ENCODE measurements around the gene POLD3.

The POLD3 gene

GRCh38 chr11:74566146-74566960 lies 26.0 kb upstream of the POLD3 start:
- TF ChIP-seq EZH2phosphoT487 (IDR thresholded peaks at IDR 0.05; ENCODE audit: low read depth) (no peak), CTCF (IDR thresholded peaks at IDR 0.05; ENCODE audit: low read depth, low read length) (no peak)
- 0 out of 2 replicates have a peak, but pooled peaks cover 1% of the 10 kb centered on the region for H3K9me3 ChIP-seq (ENCODE audit: insufficient read depth, low read length)
- no peaks in the 10 kb centered on the region for H4K20me1 ChIP-seq (ENCODE audit: insufficient read depth, low read length)
- peak overlapping the region; percentile 23; the same call in 1 of the 2 replicates for H3K27ac ChIP-seq (ENCODE audit: low read length)
- H3K4me3 ChIP-seq (ENCODE audit: low read length) = no peak overlapping the region
- no peaks in the 10 kb centered on the region for H3K79me2 ChIP-seq (ENCODE audit: low read length)
- H3K4me2 ChIP-seq (ENCODE audit: low read length) = peak overlapping the region; percentile 48
- peaks cover 28% of the 10 kb centered on the region for H3K4me1 ChIP-seq (ENCODE audit: low read length)
- H3K27me3 ChIP-seq (ENCODE audit: low read depth, low read length) = no peaks in the 10 kb centered on the region
- H3K36me3 ChIP-seq (replicated peaks; ENCODE audit: low read depth, low read length) = no peaks in the 10 kb centered on the region
- peak overlapping the region; percentile 3; the same call in 1 of the 2 replicates for H2AFZ ChIP-seq (ENCODE audit: low read depth, low read length)
- no peak overlapping the region for H3K9ac ChIP-seq (ENCODE audit: low read length)

GRCh38 chr11:74568028-74568427 lies 24.4 kb upstream of the POLD3 start:
- Histone ChIP-seq H3K4me2 (ENCODE audit: low read length) (peak overlapping the region; percentile 6; the same call in 1 of the 2 replicates), H3K4me1 (ENCODE audit: low read length) (peaks cover 28% of the 10 kb centered on the region), H3K9me3 (ENCODE audit: insufficient read depth, low read length) (no peaks in the 10 kb centered on the region), H3K4me3 (ENCODE audit: low read length) (no peak overlapping the region), H3K9ac (ENCODE audit: low read length) (no peak overlapping the region), H4K20me1 (ENCODE audit: insufficient read depth, low read length) (no peaks in the 10 kb centered on the region), H3K27me3 (ENCODE audit: low read depth, low read length) (0 out of 2 replicates have a peak, but pooled peaks cover 4% of the 10 kb centered on the region), H3K36me3 (replicated peaks; ENCODE audit: low read depth, low read length) (no peaks in the 10 kb centered on the region), H3K27ac (ENCODE audit: low read length) (no peak overlapping the region), H3K79me2 (ENCODE audit: low read length) (no peaks in the 10 kb centered on the region), H2AFZ (ENCODE audit: low read depth, low read length) (no peak overlapping the region)
- TF ChIP-seq EZH2phosphoT487 (IDR thresholded peaks at IDR 0.05; ENCODE audit: low read depth) (no peak), CTCF (IDR thresholded peaks at IDR 0.05; ENCODE audit: low read depth, low read length) (no peak)

GRCh38 chr11:74570266-74571061 lies 21.9 kb upstream of the POLD3 start:
- no peak overlapping the region for H3K9ac ChIP-seq (ENCODE audit: low read length)
- H3K27ac ChIP-seq (ENCODE audit: low read length) = no peak overlapping the region
- H4K20me1 ChIP-seq (ENCODE audit: insufficient read depth, low read length) = no peaks in the 10 kb centered on the region
- TF ChIP-seq EZH2phosphoT487 (IDR thresholded peaks at IDR 0.05; ENCODE audit: low read depth) (no peak), CTCF (IDR thresholded peaks at IDR 0.05; ENCODE audit: low read depth, low read length) (peak; percentile 91)
- H3K36me3 ChIP-seq (replicated peaks; ENCODE audit: low read depth, low read length) = no peaks in the 10 kb centered on the region
- H2AFZ ChIP-seq (ENCODE audit: low read depth, low read length) = no peak overlapping the region
- no peaks in the 10 kb centered on the region for H3K9me3 ChIP-seq (ENCODE audit: insufficient read depth, low read length)
- H3K4me1 ChIP-seq (ENCODE audit: low read length) = peaks cover 24% of the 10 kb centered on the region
- H3K79me2 ChIP-seq (ENCODE audit: low read length) = no peaks in the 10 kb centered on the region
- no peak overlapping the region for H3K4me2 ChIP-seq (ENCODE audit: low read length)
- no peak overlapping the region for H3K4me3 ChIP-seq (ENCODE audit: low read length)
- H3K27me3 ChIP-seq (ENCODE audit: low read depth, low read length) = peaks cover 7% of the 10 kb centered on the region; the same call in 1 of the 2 replicates

- Histone ChIP-seq H3K9me3 (ENCODE audit: insufficient read depth, low read length) (no peaks in the 10 kb centered on the region), H3K36me3 (replicated peaks; ENCODE audit: low read depth, low read length) (no peaks in the 10 kb centered on the region), H3K79me2 (ENCODE audit: low read length) (no peaks in the 10 kb centered on the region), H4K20me1 (ENCODE audit: insufficient read depth, low read length) (no peaks in the 10 kb centered on the region), H3K27me3 (ENCODE audit: low read depth, low read length) (peaks cover 7% of the 10 kb centered on the region; the same call in 1 of the 2 replicates), H3K4me3 (ENCODE audit: low read length) (no peak overlapping the region), H3K27ac (ENCODE audit: low read length) (no peak overlapping the region), H3K9ac (ENCODE audit: low read length) (no peak overlapping the region), H3K4me1 (ENCODE audit: low read length) (peaks cover 24% of the 10 kb centered on the region), H3K4me2 (ENCODE audit: low read length) (no peak overlapping the region), H2AFZ (ENCODE audit: low read depth, low read length) (no peak overlapping the region)
- TF ChIP-seq EZH2phosphoT487 (IDR thresholded peaks at IDR 0.05; ENCODE audit: low read depth) (no peak), CTCF (IDR thresholded peaks at IDR 0.05; ENCODE audit: low read depth, low read length) (no peak)
Measured at GRCh38 chr11:74571062-74571399, 21.4 kb upstream of the POLD3 start.
